ENCODE measurements around the gene TCF7L2.

TCF7L2 gene

GRCh38 chr10:112948196-112948595 lies 1.9 kb upstream of the TCF7L2 start:
- DNase-seq = no peak

GRCh38 chr10:112949143-112949823 lies 764 bp upstream of the TCF7L2 start:
- no peak for DNase-seq

DNA sequence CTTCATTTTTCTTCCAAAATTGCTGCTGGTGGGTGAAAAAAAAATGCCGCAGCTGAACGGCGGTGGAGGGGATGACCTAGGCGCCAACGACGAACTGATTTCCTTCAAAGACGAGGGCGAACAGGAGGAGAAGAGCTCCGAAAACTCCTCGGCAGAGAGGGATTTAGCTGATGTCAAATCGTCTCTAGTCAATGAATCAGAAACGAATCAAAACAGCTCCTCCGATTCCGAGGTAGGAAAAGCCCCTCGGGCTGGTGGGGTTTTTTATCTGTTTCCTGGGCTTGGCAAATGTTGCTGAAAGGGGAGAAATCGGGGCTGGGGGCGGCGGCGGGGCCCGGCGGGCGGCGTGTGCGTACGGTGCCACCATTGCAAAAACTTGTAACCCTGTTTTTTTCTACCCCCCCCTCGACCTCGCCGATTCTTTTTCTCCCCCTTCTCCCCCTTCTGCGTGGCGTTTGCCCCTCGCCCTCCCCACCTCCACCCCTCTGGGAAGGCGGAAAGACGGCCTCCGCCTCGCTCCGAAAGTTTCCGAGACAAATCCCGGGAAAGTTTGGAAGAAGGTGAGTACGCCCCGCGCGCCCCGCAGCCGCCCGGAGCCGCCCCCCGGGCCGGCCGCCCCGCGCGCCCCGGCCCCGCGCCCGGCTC lies 789 bp downstream of the TCF7L2 start:
- no peak for DNase-seq

- no peak for DNase-seq
Observed at GRCh38 chr10:112951359-112952281, 1.6 kb downstream of the TCF7L2 start.

DNA sequence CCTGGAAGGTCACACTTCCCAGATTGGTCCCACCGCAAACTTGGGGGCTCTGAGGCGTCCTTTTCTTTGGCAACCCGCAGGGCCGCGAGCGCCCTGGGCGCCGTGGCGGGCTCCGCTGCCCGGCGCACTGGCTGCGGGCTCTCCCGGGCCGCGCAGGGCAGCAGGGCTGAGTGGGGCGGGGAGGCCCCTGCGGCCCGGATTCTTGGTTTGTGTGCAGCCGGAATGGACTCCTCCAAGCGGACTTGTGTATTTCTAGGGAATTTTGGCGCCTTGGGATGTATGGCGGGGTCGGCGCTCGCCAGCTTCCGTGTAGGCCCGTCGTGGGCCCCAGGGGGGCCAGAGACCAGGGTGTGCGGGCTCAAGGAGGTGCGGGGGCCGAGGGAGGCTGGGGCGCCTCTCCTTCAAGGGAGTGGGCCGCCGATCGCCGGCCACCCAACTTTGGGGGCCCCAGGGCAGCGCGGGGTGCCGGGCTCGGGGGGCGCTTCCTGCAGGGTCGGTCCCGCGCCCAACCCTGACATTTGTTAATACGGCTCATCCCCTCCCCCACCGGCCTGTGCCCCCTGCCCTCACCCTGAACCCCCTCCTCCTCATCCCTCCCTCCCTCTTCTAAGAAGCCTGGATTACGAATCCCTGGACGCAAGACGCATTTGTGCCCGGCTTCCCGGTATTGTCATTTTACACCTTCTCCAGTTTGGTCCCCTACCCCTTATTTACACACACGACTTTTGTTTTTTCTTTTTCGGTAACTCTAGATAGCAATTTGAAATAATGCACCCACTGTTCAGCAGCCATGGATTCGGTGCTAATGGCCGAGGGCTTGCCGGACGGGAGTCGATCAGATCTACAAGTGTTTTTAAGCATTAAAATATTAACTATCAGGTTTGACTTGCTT lies 2.5 kb downstream of the TCF7L2 start:
- no peak for DNase-seq

- no peak for DNase-seq
Observed at GRCh38 chr10:112953174-112954159, 3.4 kb downstream of the TCF7L2 start.

- DNase-seq = no peak
Observed at GRCh38 chr10:112954974-112955581, 5.0 kb downstream of the TCF7L2 start.

- DNase-seq = no peak
Observed at GRCh38 chr10:112955582-112956421, 5.8 kb downstream of the TCF7L2 start.

DNA sequence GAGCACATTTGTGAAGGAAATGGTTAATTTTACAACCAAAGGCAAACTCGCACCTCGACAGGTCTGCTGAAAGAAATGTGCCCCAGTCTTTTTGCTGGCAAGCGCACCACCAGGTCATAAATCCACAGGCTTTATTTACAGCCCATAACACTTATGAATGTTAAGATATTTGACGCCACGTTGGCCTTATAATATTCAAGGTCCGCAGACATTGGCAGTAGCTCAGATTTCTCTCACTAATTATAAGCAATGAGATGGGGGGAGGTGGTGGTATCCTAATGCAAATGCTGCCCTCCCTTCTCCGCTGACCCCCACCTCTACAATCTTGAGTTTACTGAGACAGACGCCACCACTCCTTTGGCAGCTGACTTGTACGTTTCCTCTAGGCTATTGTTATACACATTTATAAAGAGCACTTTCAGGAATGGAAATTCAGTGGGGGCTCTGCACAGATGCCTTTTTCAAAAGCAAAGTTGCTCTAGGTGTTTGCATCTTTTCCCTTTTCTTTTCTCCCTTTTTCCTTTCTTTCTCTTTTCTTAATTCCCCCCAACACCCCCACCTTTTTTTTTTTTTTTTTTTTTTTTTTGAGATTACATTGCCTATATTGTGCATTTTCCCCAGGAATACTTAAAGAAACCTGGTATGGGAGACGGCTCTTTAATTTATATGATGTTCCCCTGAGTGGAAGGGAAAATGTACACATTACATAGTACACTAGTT lies 6.7 kb downstream of the TCF7L2 start:
- DNase-seq = no peak

- DNase-seq = no peak
Observed at GRCh38 chr10:112957640-112958092, 7.6 kb downstream of the TCF7L2 start.

DNA sequence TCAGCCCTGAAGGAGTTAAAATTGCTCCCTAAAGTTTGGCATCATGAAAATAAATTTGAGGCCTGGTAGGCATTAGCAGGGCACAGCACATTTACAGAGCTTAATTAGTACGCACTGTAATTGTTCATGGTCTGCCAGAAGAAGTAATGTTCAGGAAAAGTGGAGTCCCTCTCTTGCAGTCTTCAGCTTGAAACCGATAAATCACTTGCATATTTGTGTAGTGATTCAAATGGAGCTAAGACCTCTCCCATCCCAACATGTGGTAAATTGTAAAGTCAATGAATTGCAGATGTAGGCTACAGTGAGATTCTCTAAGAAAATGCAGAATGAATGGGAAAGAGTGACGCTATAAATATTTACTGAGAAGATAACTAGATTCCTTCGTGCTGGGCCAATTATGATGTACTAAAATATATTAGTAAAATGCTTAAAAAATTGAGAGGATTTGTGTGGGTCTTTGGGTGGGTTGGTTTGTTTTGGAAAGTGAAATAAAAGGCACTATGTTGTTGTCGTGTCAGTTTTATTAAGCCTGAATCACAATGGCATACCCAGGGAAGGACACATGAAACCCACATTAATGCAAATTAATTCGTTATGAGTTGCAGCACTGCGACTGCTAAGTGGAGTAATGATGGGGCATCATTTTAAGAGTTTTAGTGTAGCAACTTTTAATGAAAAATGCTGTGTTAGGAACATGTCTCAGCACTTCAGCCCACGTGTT lies 8.4 kb downstream of the TCF7L2 start:
- no peak for DNase-seq

DNA sequence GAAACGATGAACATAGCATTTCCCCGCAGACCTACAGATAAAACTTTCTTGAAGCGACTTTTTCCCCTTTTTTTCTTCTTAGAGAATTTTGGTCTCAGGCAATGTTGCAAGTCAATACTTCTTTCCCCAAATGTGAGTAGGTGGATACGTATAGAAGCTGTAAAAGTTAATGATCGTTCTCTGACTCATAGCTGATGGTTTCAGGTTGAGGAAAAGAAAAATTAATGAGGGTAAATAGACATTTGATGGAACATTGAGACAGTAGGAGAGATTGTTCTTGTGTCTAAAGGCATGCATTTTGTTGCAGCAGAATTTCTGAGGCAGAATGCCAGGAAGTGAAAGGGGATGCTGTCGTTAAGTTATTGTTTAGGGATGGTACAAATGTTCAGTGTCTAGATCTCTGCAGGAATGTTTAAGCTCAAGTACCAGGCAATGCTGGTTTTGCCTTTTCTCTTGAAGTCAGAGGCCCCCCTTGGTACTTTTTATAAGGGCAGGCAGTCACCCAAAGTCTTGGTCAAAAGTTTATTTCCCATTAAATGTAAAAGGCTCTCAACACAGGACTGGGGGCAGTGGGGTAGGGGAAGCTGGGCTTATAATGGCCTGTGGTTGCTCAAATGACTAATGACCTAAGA lies 9.3 kb downstream of the TCF7L2 start:
- no peak for DNase-seq

DNA sequence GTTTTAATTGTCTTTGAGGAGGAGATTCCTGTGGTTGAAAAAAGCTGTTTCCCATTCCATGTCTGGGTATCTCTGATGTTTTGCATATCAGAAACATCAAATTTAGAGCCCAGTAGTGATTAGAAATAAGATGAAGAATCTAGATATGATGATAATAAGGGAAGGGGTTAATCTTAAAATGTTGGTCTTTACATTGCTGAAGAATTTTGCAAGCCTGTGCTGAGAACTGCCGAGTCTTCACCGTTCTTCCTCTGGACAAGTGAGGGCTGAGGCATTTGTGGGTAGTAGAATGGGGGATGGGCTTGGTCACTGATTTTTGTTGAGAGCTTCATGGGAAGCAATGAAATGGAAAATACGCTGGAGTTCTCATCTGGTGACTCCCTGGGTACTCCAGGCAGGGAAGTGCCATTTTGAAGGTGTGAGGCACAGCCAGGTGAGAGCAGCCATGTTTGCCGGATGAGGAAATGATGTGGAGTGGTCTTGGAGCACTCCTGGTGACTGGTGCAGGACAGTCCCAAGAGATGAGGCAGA lies 10.2 kb downstream of the TCF7L2 start:
- no peak for DNase-seq

GRCh38 chr10:112961609-112962008 lies 11.6 kb downstream of the TCF7L2 start:
- DNase-seq = no peak

- no peak for DNase-seq
Observed at GRCh38 chr10:112962343-112962742, 12.3 kb downstream of the TCF7L2 start.

DNA sequence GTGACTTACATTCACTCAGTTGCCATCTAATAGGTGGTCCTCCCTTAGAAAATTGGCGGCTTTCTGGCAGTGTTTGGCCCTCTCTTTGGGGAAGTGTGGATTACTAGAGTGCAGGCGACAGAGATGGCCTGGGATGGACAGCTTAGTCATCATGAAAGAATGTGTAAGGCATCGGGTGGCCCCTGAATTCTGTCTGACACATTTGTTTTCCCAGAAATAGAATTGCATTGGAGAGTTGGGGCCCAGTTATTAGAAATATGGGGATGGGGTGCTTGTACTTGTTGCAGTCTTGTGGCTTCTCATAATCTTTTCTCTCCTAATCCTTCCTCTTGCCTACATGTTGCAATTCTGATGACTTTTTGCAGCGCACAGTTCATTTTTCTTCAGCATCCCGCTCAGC lies 13.8 kb downstream of the TCF7L2 start:
- no peak for DNase-seq

DNA sequence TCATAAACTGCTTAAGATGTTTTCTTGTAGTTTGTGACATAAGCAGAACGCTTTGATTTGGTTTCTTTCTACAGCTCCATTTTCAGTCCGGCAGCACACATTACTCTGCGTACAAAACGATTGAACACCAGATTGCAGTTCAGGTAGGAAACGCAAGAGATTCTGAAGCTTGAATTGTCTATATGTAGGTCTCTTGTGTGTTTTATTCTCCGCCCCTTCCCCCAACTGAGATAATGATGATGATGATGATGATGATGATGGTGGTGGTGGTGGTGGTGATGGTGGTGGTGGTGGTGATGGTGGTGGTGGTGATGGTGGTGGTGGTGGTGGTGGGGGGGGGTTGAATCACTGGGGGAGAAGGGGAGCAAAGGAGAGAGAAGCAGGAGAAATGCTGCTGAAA lies 14.4 kb downstream of the TCF7L2 start:
- DNase-seq = no peak

Data from NCI-H1092 (cell line).